Calu3 (cell line): ENCODE results near the gene GPR146. TPM values are rescaled to one million over a fixed set of nuclear protein-coding genes. Genes with fewer than 3 reads are reported as not detected.

ENCODE experiments used
- BruUV-seq: library from RNA; stranded (reverse); fragments of 400-500 nt; replicated peaks from 2 replicates; lab custom pipeline; 2021; lab: Mats Ljungman, UMichigan
- CTCF ChIA-PET: fragments of 300-600 bp; sonication (Branson Sonifier 250); formaldehyde crosslinking; loops from one replicate; lab custom pipeline; 2022; ENCODE audit warnings: antibody characterized with exemption; lab: Charles Lee
- DNase-seq: peaks from one replicate; pipeline ENCODE4 v3.0.0; 2022
- H3K27ac Mint-ChIP-seq: one replicate; pipeline ENCODE4 v1.8.0; 2022; ENCODE audit warnings: mixed read lengths; ENCODE audit not compliant: unreplicated experiment
- H3K27me3 Mint-ChIP-seq: one replicate; pipeline ENCODE4 v1.8.0; 2022; ENCODE audit warnings: mixed read lengths; ENCODE audit not compliant: unreplicated experiment
- H3K36me3 Mint-ChIP-seq: one replicate; pipeline ENCODE4 v1.8.0; 2022; ENCODE audit warnings: mild to moderate bottlenecking, moderate library complexity, mixed read lengths; ENCODE audit not compliant: insufficient read depth, unreplicated experiment
- H3K4me1 Mint-ChIP-seq: one replicate; pipeline ENCODE4 v1.8.0; 2022; ENCODE audit warnings: mild to moderate bottlenecking, low read depth, mixed read lengths; ENCODE audit not compliant: unreplicated experiment
- H3K4me3 Mint-ChIP-seq: one replicate; pipeline ENCODE4 v1.8.0; 2022; ENCODE audit warnings: mild to moderate bottlenecking, low read depth, moderate library complexity, mixed read lengths; ENCODE audit not compliant: unreplicated experiment
- H3K9me3 Mint-ChIP-seq: one replicate; pipeline ENCODE4 v1.8.0; 2022; ENCODE audit warnings: low read depth, mixed read lengths; ENCODE audit not compliant: unreplicated experiment
- CTCF ChIP-seq: fragments of 200-600 bp; IDR thresholded peaks from one replicate; pipeline ENCODE4 v1.8.0; 2022; ENCODE audit warnings: antibody characterized with exemption; ENCODE audit not compliant: unreplicated experiment
- intact Hi-C: fragments of 100-400 bp; cut with micrococcal nuclease; formaldehyde crosslinking; loops from one replicate; pipeline ENCODE4 v1.10.0; 2022; ENCODE audit not compliant: unreplicated experiment
- total RNA-seq: library from RNA; stranded (reverse); gene quantifications from 2 replicates; pipeline ENCODE4 v1.2.3, GENCODE V29; 2022

The GPR146 gene
- total RNA-seq, 1 experiment from 2014 or later: 0.66 TPM

DNA sequence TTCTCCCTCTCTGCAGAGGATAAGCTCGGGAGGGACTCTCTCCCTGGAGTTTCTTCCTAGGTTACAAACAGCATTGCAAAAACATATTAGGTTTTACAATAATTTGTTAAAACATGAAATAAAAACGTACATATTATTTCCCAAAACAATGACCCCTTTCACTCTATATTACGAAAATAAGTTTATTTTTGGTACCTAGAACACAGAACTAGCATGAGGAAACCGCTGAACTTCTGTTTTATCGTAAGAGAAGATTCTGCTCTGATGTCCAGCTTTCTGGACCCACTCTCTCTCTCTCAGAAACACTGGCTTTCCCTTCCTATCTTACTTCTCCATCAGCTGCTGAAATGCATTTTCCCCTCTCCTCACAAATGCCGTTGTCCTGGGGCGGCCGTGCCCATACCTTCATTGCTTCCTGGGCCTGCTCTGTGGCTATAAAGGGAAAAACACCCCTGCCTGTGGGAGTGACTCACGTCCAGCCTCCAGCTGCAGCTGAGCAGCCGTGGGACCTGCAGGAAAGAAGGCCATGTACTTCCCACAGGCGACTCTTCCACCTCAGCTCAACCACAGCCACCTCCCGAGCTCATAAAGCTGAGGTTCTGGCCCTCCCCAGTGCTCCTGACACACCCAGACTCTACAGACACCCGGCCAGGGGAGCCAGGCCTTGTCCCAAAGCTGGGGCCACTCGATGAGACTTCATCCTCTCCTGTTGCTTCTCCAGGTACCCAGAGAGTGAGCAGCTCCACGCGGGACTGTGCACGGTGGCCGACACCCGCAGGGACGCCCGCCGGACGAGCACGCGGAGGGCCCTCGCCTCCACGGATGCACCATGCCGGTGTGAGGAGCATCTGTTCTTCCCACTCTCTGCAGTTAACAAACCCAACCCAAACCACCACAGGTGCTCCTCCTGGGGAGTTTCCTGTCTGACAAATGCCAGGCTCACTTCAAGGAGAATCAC, 46.6 kb downstream of the GPR146 start:
- Mint-ChIP-seq H3K4me3 (no peak overlapping the region), H3K27me3 (no peaks in the 10 kb centered on the region), H3K4me1 (peaks cover 17% of the 10 kb centered on the region), H3K9me3 (no peaks in the 10 kb centered on the region), H3K27ac (no peak overlapping the region), H3K36me3 (peaks cover 8% of the 10 kb centered on the region)
- no peak for DNase-seq
- BruUV-seq: no TSS peak
- no peak for TF ChIP-seq CTCF
- CTCF ChIA-PET: interaction anchor here (1.4 kb wide), 1 partner anchor 86 kb away, joined by 4 read pairs; no protein-coding TSS in a partner anchor
- intact Hi-C loops: loop anchor here (2.0 kb wide), 1 partner anchor 86 kb away; no protein-coding TSS in a partner anchor

- intact Hi-C loops: loop anchor here (2.0 kb wide), 1 partner anchor 85 kb away; no protein-coding TSS in a partner anchor
- DNase-seq: no peak
- no peaks in the 10 kb centered on the region for H3K27me3 Mint-ChIP-seq
- CTCF ChIA-PET: interaction anchor here (1.4 kb wide), 1 partner anchor 85 kb away, joined by 4 read pairs; no protein-coding TSS in a partner anchor
- no peak overlapping the region for H3K4me3 Mint-ChIP-seq
- BruUV-seq: no TSS peak
- H3K9me3 Mint-ChIP-seq: no peaks in the 10 kb centered on the region
- H3K36me3 Mint-ChIP-seq: peaks cover 6% of the 10 kb centered on the region
- no peak for TF ChIP-seq CTCF
- peaks cover 15% of the 10 kb centered on the region for H3K4me1 Mint-ChIP-seq
- no peak overlapping the region for H3K27ac Mint-ChIP-seq
Measured at GRCh38 chr7:1091644-1092027, 47.3 kb downstream of the GPR146 start.

DNA sequence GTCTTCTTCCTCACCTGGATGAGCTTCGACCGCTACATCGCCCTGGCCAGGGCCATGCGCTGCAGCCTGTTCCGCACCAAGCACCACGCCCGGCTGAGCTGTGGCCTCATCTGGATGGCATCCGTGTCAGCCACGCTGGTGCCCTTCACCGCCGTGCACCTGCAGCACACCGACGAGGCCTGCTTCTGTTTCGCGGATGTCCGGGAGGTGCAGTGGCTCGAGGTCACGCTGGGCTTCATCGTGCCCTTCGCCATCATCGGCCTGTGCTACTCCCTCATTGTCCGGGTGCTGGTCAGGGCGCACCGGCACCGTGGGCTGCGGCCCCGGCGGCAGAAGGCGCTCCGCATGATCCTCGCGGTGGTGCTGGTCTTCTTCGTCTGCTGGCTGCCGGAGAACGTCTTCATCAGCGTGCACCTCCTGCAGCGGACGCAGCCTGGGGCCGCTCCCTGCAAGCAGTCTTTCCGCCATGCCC, 47.9 kb downstream of the GPR146 start:
- no peak for TF ChIP-seq CTCF
- H3K9me3 Mint-ChIP-seq: no peaks in the 10 kb centered on the region
- CTCF ChIA-PET: no interaction called here
- DNase-seq: no peak
- intact Hi-C loops: no loop called here
- no TSS peak for BruUV-seq
- no peak overlapping the region for H3K27ac Mint-ChIP-seq
- H3K4me1 Mint-ChIP-seq: peaks cover 10% of the 10 kb centered on the region
- H3K4me3 Mint-ChIP-seq: no peak overlapping the region
- no peaks in the 10 kb centered on the region for H3K27me3 Mint-ChIP-seq
- H3K36me3 Mint-ChIP-seq: peaks cover under 1% of the 10 kb centered on the region

- no TSS peak for BruUV-seq
- CTCF ChIA-PET: no interaction called here
- DNase-seq: no peak
- TF ChIP-seq CTCF: no peak
- Mint-ChIP-seq H3K27me3 (no peaks in the 10 kb centered on the region), H3K4me1 (peaks cover 2% of the 10 kb centered on the region), H3K27ac (no peak overlapping the region), H3K36me3 (no peaks in the 10 kb centered on the region), H3K4me3 (no peak overlapping the region), H3K9me3 (no peaks in the 10 kb centered on the region)
- intact Hi-C loops: no loop called here
Measured at GRCh38 chr7:1092806-1093501, 48.6 kb downstream of the GPR146 start.
